Osteoblast (primary cell): ENCODE measurements around the gene KRAS. TPM values are rescaled to one million over a fixed set of nuclear protein-coding genes. Genes with fewer than 3 reads are reported as not detected.
A peak's percentile ranks its signal among the peaks of the same experiment; 100 is the strongest.

Source experiments
- DNase-seq: peaks from one replicate; pipeline ENCODE4 v3.0.0; 2011; ENCODE audit warnings: low spot score, mixed read lengths; ENCODE audit not compliant: insufficient read length; ENCODE audit errors: missing footprints
- H2AFZ ChIP-seq: 2 replicates; pipeline ENCODE4 v1.6.0; 2011; ENCODE audit warnings: mild to moderate bottlenecking, low read length
- H3K27ac ChIP-seq: 2 replicates; pipeline ENCODE4 v1.5.1; 2011; ENCODE audit warnings: mild to moderate bottlenecking, low read depth, low read length, moderate library complexity
- H3K27me3 ChIP-seq: 2 replicates; pipeline ENCODE4 v1.6.0; 2012; ENCODE audit warnings: mild to moderate bottlenecking, control low read depth, inconsistent platforms, low read length, moderate library complexity; ENCODE audit not compliant: insufficient read depth
- H3K36me3 ChIP-seq: 2 replicates; pipeline ENCODE4 v1.5.1; 2011; ENCODE audit warnings: mild to moderate bottlenecking, low read length, control low read depth, moderate library complexity; ENCODE audit not compliant: insufficient read depth
- H3K4me1 ChIP-seq: 2 replicates; pipeline ENCODE4 v1.5.1; 2011; ENCODE audit warnings: mild to moderate bottlenecking, low read length, control low read depth, moderate library complexity; ENCODE audit not compliant: insufficient read depth
- H3K4me2 ChIP-seq: 2 replicates; pipeline ENCODE4 v1.6.0; 2011; ENCODE audit warnings: mild to moderate bottlenecking, low read length; ENCODE audit not compliant: insufficient read depth
- H3K4me3 ChIP-seq: fragments of 200-600 bp; sonication (generic); 3 replicates; pipeline ENCODE4 v1.5.1; 2012; ENCODE audit warnings: mild to moderate bottlenecking, low read length, inconsistent platforms; ENCODE audit not compliant: insufficient read depth
- H3K79me2 ChIP-seq: 2 replicates; pipeline ENCODE4 v1.6.0; 2012; ENCODE audit warnings: mild to moderate bottlenecking, low read length, control low read depth, inconsistent platforms; ENCODE audit not compliant: insufficient read depth
- H3K9me3 ChIP-seq: 2 replicates; pipeline ENCODE4 v1.5.1; 2011; ENCODE audit warnings: low read depth, low read length, control low read depth
- H4K20me1 ChIP-seq: 2 replicates; pipeline ENCODE4 v1.6.0; 2012; ENCODE audit warnings: mild to moderate bottlenecking, low read length, control low read depth; ENCODE audit not compliant: insufficient read depth
- total RNA-seq: library from RNA; depleted of rRNA; stranded (reverse); fragments of >200 nt; gene quantifications from 2 replicates; pipeline ENCODE4 v1.2.3, GENCODE V29; 2012
- TF ChIP-seq, protein P1 (sequence below): IDR thresholded peaks from 2 replicates; pipeline ENCODE4 v1.5.1; 2011; ENCODE audit warnings: mild to moderate bottlenecking, low read depth, low read length, moderate library complexity; ENCODE audit errors: extremely low read depth

The KRAS gene
- total RNA-seq, 1 donor: 18.5 TPM

DNA sequence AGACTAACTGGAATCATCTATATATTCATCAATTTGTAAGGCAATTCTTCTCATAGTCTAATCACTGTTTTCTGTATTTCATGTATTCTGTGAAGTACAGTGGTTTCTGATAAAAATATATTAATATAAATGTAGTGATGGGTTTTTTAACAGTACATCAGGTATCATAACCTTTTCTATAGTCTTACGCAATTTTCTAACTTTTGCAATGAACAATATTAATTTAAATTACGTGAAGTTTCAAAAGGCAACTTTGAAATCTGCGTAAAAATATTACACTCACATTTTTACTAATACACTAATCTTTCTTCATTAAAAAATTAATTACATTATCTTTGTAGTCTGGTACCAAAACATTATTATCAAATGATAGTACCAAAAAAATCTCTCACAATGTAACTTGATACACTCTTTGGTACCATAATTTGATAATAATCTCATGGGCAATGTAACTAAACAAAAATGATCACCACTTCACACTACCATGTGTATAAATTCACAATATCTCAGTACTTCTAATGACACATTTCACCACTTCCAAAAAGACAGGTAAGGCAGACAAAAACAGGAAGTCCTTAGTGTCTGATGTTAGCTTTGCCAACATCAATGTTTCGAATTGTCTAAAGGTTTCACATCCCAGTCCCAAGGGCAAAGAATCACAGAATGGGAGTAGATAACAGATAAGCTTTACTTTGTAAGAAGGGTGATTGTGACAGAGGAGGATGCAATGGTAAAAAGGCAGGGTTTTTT lies 64.5 kb downstream of the KRAS start:
- Histone ChIP-seq H3K36me3 (no peaks in the 10 kb centered on the region), H3K27ac (no peak overlapping the region), H3K79me2 (no peaks in the 10 kb centered on the region), H4K20me1 (no peaks in the 10 kb centered on the region), H3K27me3 (no peaks in the 10 kb centered on the region), H3K4me3 (no peak overlapping the region), H3K4me2 (no peak overlapping the region), H3K4me1 (peaks cover 29% of the 10 kb centered on the region), H2AFZ (no peak overlapping the region), H3K9me3 (no peaks in the 10 kb centered on the region)
- DNase-seq: peak; percentile 38
- TF ChIP-seq, protein P1, sequence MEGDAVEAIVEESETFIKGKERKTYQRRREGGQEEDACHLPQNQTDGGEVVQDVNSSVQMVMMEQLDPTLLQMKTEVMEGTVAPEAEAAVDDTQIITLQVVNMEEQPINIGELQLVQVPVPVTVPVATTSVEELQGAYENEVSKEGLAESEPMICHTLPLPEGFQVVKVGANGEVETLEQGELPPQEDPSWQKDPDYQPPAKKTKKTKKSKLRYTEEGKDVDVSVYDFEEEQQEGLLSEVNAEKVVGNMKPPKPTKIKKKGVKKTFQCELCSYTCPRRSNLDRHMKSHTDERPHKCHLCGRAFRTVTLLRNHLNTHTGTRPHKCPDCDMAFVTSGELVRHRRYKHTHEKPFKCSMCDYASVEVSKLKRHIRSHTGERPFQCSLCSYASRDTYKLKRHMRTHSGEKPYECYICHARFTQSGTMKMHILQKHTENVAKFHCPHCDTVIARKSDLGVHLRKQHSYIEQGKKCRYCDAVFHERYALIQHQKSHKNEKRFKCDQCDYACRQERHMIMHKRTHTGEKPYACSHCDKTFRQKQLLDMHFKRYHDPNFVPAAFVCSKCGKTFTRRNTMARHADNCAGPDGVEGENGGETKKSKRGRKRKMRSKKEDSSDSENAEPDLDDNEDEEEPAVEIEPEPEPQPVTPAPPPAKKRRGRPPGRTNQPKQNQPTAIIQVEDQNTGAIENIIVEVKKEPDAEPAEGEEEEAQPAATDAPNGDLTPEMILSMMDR: no peak

DNA sequence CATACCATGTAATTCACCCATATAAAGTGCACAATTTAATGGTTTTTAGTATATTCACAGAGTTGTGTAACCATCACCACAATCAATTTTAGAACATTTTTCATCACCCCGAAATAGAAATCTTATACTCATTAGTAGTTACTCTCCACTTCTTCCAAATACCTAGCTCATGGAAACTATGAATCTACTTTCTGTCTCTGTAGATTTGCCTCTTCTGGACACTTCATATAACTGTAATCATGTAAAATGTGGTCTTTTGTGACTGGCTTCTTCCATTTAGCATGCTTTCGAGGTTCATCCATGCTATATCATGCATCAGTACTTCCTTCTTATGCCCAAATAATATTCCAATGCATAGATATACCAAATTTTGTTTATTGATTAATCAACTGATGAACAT lies 66.6 kb downstream of the KRAS start:
- no peak overlapping the region for H3K4me2 ChIP-seq
- no peak overlapping the region for H3K27ac ChIP-seq
- H3K36me3 ChIP-seq: no peaks in the 10 kb centered on the region
- TF ChIP-seq, protein P1: no peak
- no peaks in the 10 kb centered on the region for H3K9me3 ChIP-seq
- H3K79me2 ChIP-seq: no peaks in the 10 kb centered on the region
- no peaks in the 10 kb centered on the region for H4K20me1 ChIP-seq
- H3K27me3 ChIP-seq: no peaks in the 10 kb centered on the region
- H2AFZ ChIP-seq: no peak overlapping the region
- DNase-seq: no peak
- no peak overlapping the region for H3K4me3 ChIP-seq
- peaks cover 23% of the 10 kb centered on the region for H3K4me1 ChIP-seq

DNA sequence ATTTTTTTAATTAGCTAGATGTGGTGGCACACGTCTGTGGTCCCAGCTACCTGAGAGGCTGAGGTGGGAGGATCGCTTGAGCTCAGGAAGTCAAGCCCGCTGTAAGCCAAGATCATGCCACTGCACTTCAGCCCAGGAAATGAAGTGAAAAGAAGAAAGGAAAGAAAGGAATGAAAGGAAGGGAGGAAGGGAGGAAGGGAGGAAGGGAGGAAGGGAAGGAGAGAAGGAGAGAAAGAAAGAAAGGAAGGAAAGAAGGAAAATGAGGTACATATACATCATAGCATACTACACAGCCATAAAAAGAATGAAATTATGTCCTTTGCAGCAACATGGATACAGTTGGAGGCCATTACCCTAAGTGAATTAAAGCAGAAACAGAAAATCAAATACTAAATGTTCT lies 68.0 kb downstream of the KRAS start:
- Histone ChIP-seq H3K27me3 (no peaks in the 10 kb centered on the region), H3K4me2 (no peak overlapping the region), H4K20me1 (no peaks in the 10 kb centered on the region), H3K4me3 (no peak overlapping the region), H3K9me3 (no peaks in the 10 kb centered on the region), H3K79me2 (no peaks in the 10 kb centered on the region), H3K27ac (no peak overlapping the region), H2AFZ (no peak overlapping the region), H3K36me3 (no peaks in the 10 kb centered on the region), H3K4me1 (peaks cover 10% of the 10 kb centered on the region)
- TF ChIP-seq, protein P1: no peak
- DNase-seq: no peak

DNA sequence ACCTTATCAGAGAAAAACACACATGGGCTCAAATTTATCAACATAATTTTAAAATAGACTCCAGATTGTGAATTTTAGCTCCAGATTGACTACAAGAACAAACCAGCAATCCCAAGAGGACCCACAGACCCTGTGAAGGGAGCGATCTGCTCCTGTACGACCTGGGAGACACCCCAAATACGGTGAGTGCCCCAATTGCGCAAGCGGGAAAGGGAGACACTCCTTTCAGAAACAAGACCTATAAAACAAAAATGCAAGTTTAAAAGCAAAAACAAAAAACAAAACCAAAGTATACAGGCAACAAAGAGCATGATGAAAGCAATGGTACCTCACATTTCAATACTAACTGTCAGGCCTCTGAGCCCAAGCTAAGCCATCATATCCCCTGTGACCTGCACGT lies 87.9 kb downstream of the KRAS start:
- Histone ChIP-seq H3K27ac (no peak overlapping the region), H3K9me3 (no peaks in the 10 kb centered on the region), H3K4me1 (no peaks in the 10 kb centered on the region), H3K4me3 (no peak overlapping the region), H3K27me3 (peaks cover 13% of the 10 kb centered on the region), H4K20me1 (no peaks in the 10 kb centered on the region), H3K36me3 (no peaks in the 10 kb centered on the region), H3K79me2 (no peaks in the 10 kb centered on the region), H3K4me2 (no peak overlapping the region), H2AFZ (no peak overlapping the region)
- TF ChIP-seq, protein P1: no peak
- no peak for DNase-seq
